ENCODE data around the gene SEZ6L.
A peak's percentile ranks its signal among the peaks of the same experiment; 100 is the strongest.

The SEZ6L gene

GRCh38 chr22:26430600-26430999 lies 261.3 kb downstream of the SEZ6L start:
- Histone ChIP-seq H3K4me1 (ENCODE audit: control insufficient read depth, low read length) (peaks cover 29% of the 10 kb centered on the region), H3K79me2 (ENCODE audit: control insufficient read depth, low read length) (peaks cover 24% of the 10 kb centered on the region), H3K36me3 (ENCODE audit: control insufficient read depth, low read length) (peaks cover 12% of the 10 kb centered on the region), H3K27ac (ENCODE audit: low read depth, low read length) (no peak overlapping the region), H3K27me3 (ENCODE audit: control insufficient read depth, low read length) (no peaks in the 10 kb centered on the region), H3K9me3 (ENCODE audit: control insufficient read depth, insufficient read depth, low read length) (no peaks in the 10 kb centered on the region), H3K4me3 (ENCODE audit: low read length) (peak overlapping the region; percentile 74), H3F3A (ENCODE audit: control insufficient read depth, insufficient read depth) (peaks cover 15% of the 10 kb centered on the region), H3K4me2 (ENCODE audit: low read length) (peak overlapping the region; percentile 81), H4K20me1 (ENCODE audit: control insufficient read depth, insufficient read depth, low read depth, low read length) (no peaks in the 10 kb centered on the region), H3K9me2 (replicated peaks; ENCODE audit: control insufficient read depth, low read length) (no peaks in the 10 kb centered on the region)
- no peak for TF ChIP-seq CTCF (IDR thresholded peaks at IDR 0.05; ENCODE audit: low read depth, low read length, poor library complexity, severe bottlenecking)
- TF ChIP-seq EZH2phosphoT487 (IDR thresholded peaks at IDR 0.05; ENCODE audit: borderline replicate concordance, low read length), result no peak

GRCh38 chr22:26431261-26431995 lies 262.2 kb downstream of the SEZ6L start:
- Histone ChIP-seq H3K79me2 (ENCODE audit: control insufficient read depth, low read length) (peaks cover 32% of the 10 kb centered on the region), H3K36me3 (ENCODE audit: control insufficient read depth, low read length) (peaks cover 16% of the 10 kb centered on the region), H3K4me1 (ENCODE audit: control insufficient read depth, low read length) (peaks cover 29% of the 10 kb centered on the region), H3K27me3 (ENCODE audit: control insufficient read depth, low read length) (no peaks in the 10 kb centered on the region), H3K9me2 (replicated peaks; ENCODE audit: control insufficient read depth, low read length) (no peaks in the 10 kb centered on the region), H3F3A (ENCODE audit: control insufficient read depth, insufficient read depth) (peaks cover 15% of the 10 kb centered on the region), H4K20me1 (ENCODE audit: control insufficient read depth, insufficient read depth, low read depth, low read length) (no peaks in the 10 kb centered on the region), H3K9me3 (ENCODE audit: control insufficient read depth, insufficient read depth, low read length) (no peaks in the 10 kb centered on the region), H3K4me2 (ENCODE audit: low read length) (peak overlapping the region; percentile 81; the same call in 1 of the 2 replicates), H3K27ac (ENCODE audit: low read depth, low read length) (no peak overlapping the region), H3K4me3 (ENCODE audit: low read length) (no peak overlapping the region)
- TF ChIP-seq CTCF (IDR thresholded peaks at IDR 0.05; ENCODE audit: low read depth, low read length, poor library complexity, severe bottlenecking) (no peak), EZH2phosphoT487 (IDR thresholded peaks at IDR 0.05; ENCODE audit: borderline replicate concordance, low read length) (no peak)

GRCh38 chr22:26432619-26433311 lies 263.5 kb downstream of the SEZ6L start:
- TF ChIP-seq CTCF (IDR thresholded peaks at IDR 0.05; ENCODE audit: low read depth, low read length, poor library complexity, severe bottlenecking), result no peak
- H3K36me3 ChIP-seq (ENCODE audit: control insufficient read depth, low read length), result peaks cover 16% of the 10 kb centered on the region
- no peaks in the 10 kb centered on the region for H3K9me2 ChIP-seq (replicated peaks; ENCODE audit: control insufficient read depth, low read length)
- H3K9me3 ChIP-seq (ENCODE audit: control insufficient read depth, insufficient read depth, low read length), result no peaks in the 10 kb centered on the region
- H3K4me2 ChIP-seq (ENCODE audit: low read length), result no peak overlapping the region
- H4K20me1 ChIP-seq (ENCODE audit: control insufficient read depth, insufficient read depth, low read depth, low read length), result no peaks in the 10 kb centered on the region
- no peak overlapping the region for H3K27ac ChIP-seq (ENCODE audit: low read depth, low read length)
- no peaks in the 10 kb centered on the region for H3K27me3 ChIP-seq (ENCODE audit: control insufficient read depth, low read length)
- peaks cover 44% of the 10 kb centered on the region for H3K79me2 ChIP-seq (ENCODE audit: control insufficient read depth, low read length)
- peaks cover 8% of the 10 kb centered on the region for H3F3A ChIP-seq (ENCODE audit: control insufficient read depth, insufficient read depth)
- H3K4me1 ChIP-seq (ENCODE audit: control insufficient read depth, low read length), result peaks cover 24% of the 10 kb centered on the region
- no peak overlapping the region for H3K4me3 ChIP-seq (ENCODE audit: low read length)
